HepG2 (cell line): ENCODE data around the gene NKAIN2. TPM values are rescaled to one million over a fixed set of nuclear protein-coding genes. Genes with fewer than 3 reads are reported as not detected.

Experiments used
- ATAC-seq: fragments of 200-7000 bp; cut with Tn5 transposase; 3 replicates; pipeline ENCODE4 v1.9.1; 2020; ENCODE audit warnings: mild to moderate bottlenecking, moderate library complexity
- BruUV-seq: library from RNA; stranded (reverse); fragments of 400-500 nt; replicated peaks from 2 replicates; lab custom pipeline; 2021; lab: Mats Ljungman, UMichigan
- CTCF ChIA-PET: fragments of 300-600 bp; formaldehyde crosslinking; extraction: SDS; loops from one replicate; lab custom pipeline; 2021; ENCODE audit warnings: low total read pairs, inconsistent platforms, low intra/inter-chr PET ratio; lab: Yijun Ruan, JAX
- POLR2A ChIA-PET: fragments of 350-600 bp; sonication (Branson Sonifier 250); formaldehyde crosslinking; loops from one replicate; lab custom pipeline; 2020; ENCODE audit warnings: antibody characterized with exemption, inconsistent platforms; lab: Yijun Ruan, JAX
- DNase-seq: peaks from one replicate; pipeline ENCODE4 v3.0.0-alpha.2; 2015; ENCODE audit warnings: low spot score
- FAIRE-seq: peaks from 3 replicates; lab custom pipeline; 2011; peaks lifted over from hg19 to GRCh38; lab: Jason Lieb, UNC
- H2AFZ ChIP-seq: one replicate; pipeline ENCODE4 v1.6.1; 2011; ENCODE audit warnings: low read length, inconsistent platforms
- H3K27ac ChIP-seq: fragments of 300-600 bp; 3 replicates; pipeline ENCODE4 v1.8.0; 2011; ENCODE audit warnings: mixed run types, mild to moderate bottlenecking, mixed read lengths, low read length, inconsistent platforms; ENCODE audit not compliant: insufficient read depth; ENCODE audit errors: extremely low read length
- H3K27me3 ChIP-seq, 2 experiments: fragments of 200-600 bp in 1 of 2; 2 replicates in 1 of 2; 3 replicates in 1 of 2; pipeline versions ENCODE4 v1.6.0 to v1.8.0; 2011; ENCODE audit warnings: low read length in 2 of 2, mild to moderate bottlenecking in 2 of 2, moderate library complexity in 2 of 2, inconsistent platforms in 1 of 2; ENCODE audit not compliant: insufficient read depth in 2 of 2, control insufficient read depth in 1 of 2
- H3K36me3 ChIP-seq, 2 experiments: fragments of 200-600 bp in 1 of 2; replicated peaks in 1 of 2; 2 replicates in 1 of 2; 3 replicates in 1 of 2; pipeline versions ENCODE4 v1.5.1 to v1.8.0; 2011; ENCODE audit warnings: low read length in 2 of 2, inconsistent platforms in 1 of 2; ENCODE audit not compliant: insufficient read depth in 2 of 2, control insufficient read depth in 1 of 2
- H3K4me1 ChIP-seq: 2 replicates; pipeline ENCODE4 v1.5.1; 2012; ENCODE audit warnings: low read length, inconsistent platforms; ENCODE audit not compliant: insufficient read depth
- H3K4me2 ChIP-seq: 2 replicates; pipeline ENCODE4 v1.6.0; 2011; ENCODE audit warnings: low read depth, low read length, inconsistent platforms
- H3K4me3 ChIP-seq, 3 experiments: fragments of 200-600 bp in 1 of 3; sonication (generic), shearing (Covaris generic) in 1 of 3; replicated peaks in 1 of 3; 2 replicates each; pipeline ENCODE4 v1.5.1; 2011 to 2016; ENCODE audit warnings: low read length in 3 of 3, inconsistent platforms in 2 of 3, low read depth in 2 of 3, mild to moderate bottlenecking in 2 of 3, control low read depth in 1 of 3, mixed read lengths in 1 of 3; ENCODE audit not compliant: insufficient read depth in 1 of 3
- H3K79me2 ChIP-seq: one replicate; pipeline ENCODE4 v1.6.1; 2011; ENCODE audit warnings: low read length, inconsistent platforms; ENCODE audit not compliant: insufficient read depth
- H3K9ac ChIP-seq: 2 replicates; pipeline ENCODE4 v1.6.0; 2011; ENCODE audit warnings: mild to moderate bottlenecking, low read depth, low read length, inconsistent platforms; ENCODE audit not compliant: insufficient read depth
- H3K9me3 ChIP-seq: 2 replicates; pipeline ENCODE4 v1.5.1; 2012; ENCODE audit warnings: mild to moderate bottlenecking, low read length
- H4K20me1 ChIP-seq: 2 replicates; pipeline ENCODE4 v1.6.0; 2011; ENCODE audit warnings: inconsistent platforms, mild to moderate bottlenecking, low read length, moderate library complexity; ENCODE audit not compliant: insufficient read depth
- CREB3 ChIP-seq: sonication (generic); formaldehyde crosslinking; IDR thresholded peaks from 2 replicates; pipeline ENCODE4 v1.5.0; 2020; ENCODE audit warnings: missing genetic modification reagents
- GMEB2 ChIP-seq: IDR thresholded peaks from 2 replicates; pipeline ENCODE4 v1.6.1; 2016; ENCODE audit warnings: missing biosample characterization, missing genetic modification reagents, low read depth
- HNF4G ChIP-seq, 2 experiments: sonication (generic) in 1 of 2; formaldehyde crosslinking in 1 of 2; IDR thresholded peaks; 2 replicates each; pipeline versions ENCODE4 v1.4.0 to v1.6.1; 2011 to 2020; ENCODE audit warnings: borderline replicate concordance in 2 of 2, low read depth in 2 of 2, mild to moderate bottlenecking in 2 of 2, low read length in 1 of 2, missing genetic modification reagents in 1 of 2, moderate library complexity in 1 of 2
- KDM3A ChIP-seq: IDR thresholded peaks from 2 replicates; pipeline ENCODE4 v1.6.1; 2018; ENCODE audit warnings: low read depth, missing compliant biosample characterization
- MEF2D ChIP-seq: sonication (generic); formaldehyde crosslinking; IDR thresholded peaks from 2 replicates; pipeline ENCODE4 v1.5.1; 2020; ENCODE audit warnings: mild to moderate bottlenecking, missing genetic modification reagents
- MTF1 ChIP-seq: sonication (generic); formaldehyde crosslinking; IDR thresholded peaks from 2 replicates; pipeline ENCODE4 v1.5.0; 2020; ENCODE audit warnings: missing genetic modification reagents
- MXI1 ChIP-seq: IDR thresholded peaks from 3 replicates; pipeline ENCODE4 v1.6.1; 2012; ENCODE audit warnings: low read depth, low read length, inconsistent platforms, borderline replicate concordance
- SATB2 ChIP-seq: sonication (generic); formaldehyde crosslinking; IDR thresholded peaks from 2 replicates; pipeline ENCODE4 v1.5.0; 2020; ENCODE audit warnings: missing genetic modification reagents
- SIX1 ChIP-seq: sonication (generic); formaldehyde crosslinking; IDR thresholded peaks from 2 replicates; pipeline ENCODE4 v1.4.0; 2020; ENCODE audit warnings: missing genetic modification reagents, borderline replicate concordance
- SMC3 ChIP-seq: IDR thresholded peaks from 2 replicates; pipeline ENCODE4 v1.6.1; 2011; ENCODE audit warnings: low read length, improper control_type of control experiment
- SNAI1 ChIP-seq: sonication (generic); formaldehyde crosslinking; IDR thresholded peaks from 2 replicates; pipeline ENCODE4 v1.5.0; 2020; ENCODE audit warnings: mild to moderate bottlenecking, missing genetic modification reagents, borderline replicate concordance
- TAF15 ChIP-seq: fragments of 200-400 bp; formaldehyde crosslinking; IDR thresholded peaks from one replicate; pipeline ENCODE4 v1.6.1; 2018; ENCODE audit warnings: mild to moderate bottlenecking, low read depth, low read length; ENCODE audit not compliant: poor library complexity, severe bottlenecking
- TGIF2 ChIP-seq: IDR thresholded peaks from 2 replicates; pipeline ENCODE4 v1.6.1; 2016; ENCODE audit warnings: control low read depth, missing compliant biosample characterization
- THRA ChIP-seq: sonication (generic); formaldehyde crosslinking; IDR thresholded peaks from 2 replicates; pipeline ENCODE4 v1.4.0; 2020; ENCODE audit warnings: missing genetic modification reagents, borderline replicate concordance
- ZNF3 ChIP-seq: IDR thresholded peaks from 2 replicates; pipeline ENCODE4 v1.7.0; 2017; ENCODE audit warnings: inconsistent platforms
- ZNF468 ChIP-seq: sonication (generic); formaldehyde crosslinking; IDR thresholded peaks from 2 replicates; pipeline ENCODE4 v1.8.0; 2022; ENCODE audit warnings: mild to moderate bottlenecking, moderate library complexity, missing genetic modification reagents
- ZNF7 ChIP-seq: IDR thresholded peaks from 2 replicates; pipeline ENCODE4 v1.6.1; 2016; ENCODE audit warnings: missing biosample characterization, missing genetic modification reagents
- ZNF747 ChIP-seq: sonication (generic); formaldehyde crosslinking; IDR thresholded peaks from 2 replicates; pipeline ENCODE4 v1.8.1; 2023; ENCODE audit warnings: missing genetic modification reagents, mild to moderate bottlenecking, borderline replicate concordance
- WGBS: methylation state at CpG from one replicate; pipeline ENCODE4 v1.1.6; 2017; ENCODE audit warnings: low lambda C conversion rate; 5-methylcytosine and 5-hydroxymethylcytosine counted together
- in situ Hi-C: cut with HindIII; loops from 2 replicates; pipeline ENCODE4 v1.10.0; 2017; ENCODE audit warnings: low pct_unique_long_range_greater_than_20kb; ENCODE audit not compliant: extremely low pct_ligation_motif_present
- intact Hi-C: fragments of 100-400 bp; cut with micrococcal nuclease; formaldehyde crosslinking; loops from one replicate; pipeline ENCODE4 v1.10.0; 2022; ENCODE audit not compliant: unreplicated experiment
- polyA plus RNA-seq, 8 experiments: library from polyadenylated mRNA; depleted of rRNA in 3 of 8; stranded (reverse) in 7 of 8; unstranded in 1 of 8; fragments of >200 nt; fragmentation: Illumina TruSeq in 4 of 8; extraction: Trizol in 4 of 8; gene quantifications; 2 replicates each; pipeline versions ENCODE4 v1.2.1 to v1.2.3, GENCODE V29; 2011 to 2016; ENCODE audit warnings: low read depth in 4 of 8, missing spikeins in 1 of 8, mixed read lengths in 1 of 8; ENCODE audit not compliant: insufficient read depth in 1 of 8
- total RNA-seq, 5 experiments: library from RNA; depleted of rRNA; stranded (reverse); fragments of >200 nt; fragmentation: Illumina TruSeq; extraction: Trizol; gene quantifications; 2 replicates each; pipeline ENCODE4 v1.2.3, GENCODE V29; 2016; ENCODE audit warnings: low read depth in 1 of 5

Gene NKAIN2
- total and polyA plus RNA-seq, 2 of the 13 experiments (the other 11 are each of a cell fraction or from before 2014, with no cell fraction given) = not detected

- TF ChIP-seq CREB3 (CRISPR knock-in tag) = no peak
- no peak for TF ChIP-seq ZNF468
- no peak for TF ChIP-seq GMEB2 (CRISPR knock-in tag)
- TF ChIP-seq ZNF747 (CRISPR knock-in tag) = no peak
- no peak for TF ChIP-seq SMC3
Observed at GRCh38 chr6:124741341-124741740, 937.7 kb downstream of the NKAIN2 start (continued).

- Histone ChIP-seq H3K4me3 (no peak overlapping the region), H4K20me1 (no peaks in the 10 kb centered on the region), H3K9ac (no peak overlapping the region), H3K9me3 (no peaks in the 10 kb centered on the region), H3K27ac (no peak overlapping the region), H3K79me2 (no peaks in the 10 kb centered on the region), H3K36me3 (no peaks in the 10 kb centered on the region), H3K4me2 (no peak overlapping the region), H3K4me1 (no peaks in the 10 kb centered on the region), H2AFZ (no peak overlapping the region), H3K27me3 (no peaks in the 10 kb centered on the region)
- ChIA-PET POLR2A (no interaction called here), CTCF (no interaction called here)
- BruUV-seq = no TSS peak
- WGBS = 15% methylated on average over 2 of the region's 2 CpGs
- no peak for DNase-seq
- in situ Hi-C loops (no loop called here), intact Hi-C loops (no loop called here)
- FAIRE-seq = no peak
- ATAC-seq = no peak
- TF ChIP-seq ZNF7 (CRISPR knock-in tag) (no peak), THRA (CRISPR knock-in tag) (no peak), MEF2D (no peak), MTF1 (CRISPR knock-in tag) (no peak), SIX1 (CRISPR knock-in tag) (no peak), TAF15 (no peak), MXI1 (no peak), SNAI1 (CRISPR knock-in tag) (no peak), ZNF3 (no peak), HNF4G (IDR thresholded peaks at IDR 0.05; ENCODE audit: borderline replicate concordance, low read depth, low read length) (no peak), HNF4G (CRISPR knock-in tag; IDR thresholded peaks at IDR 0.05; ENCODE audit: borderline replicate concordance, low read depth) (no peak), SATB2 (CRISPR knock-in tag) (no peak), KDM3A (CRISPR knock-in tag) (no peak), TGIF2 (no peak)
Observed at GRCh38 chr6:124742971-124743370, 939.3 kb downstream of the NKAIN2 start.
